CD8-positive, alpha-beta memory T cell (primary cell): ENCODE data around the gene ZNF619. TPM values are rescaled to one million over a fixed set of nuclear protein-coding genes. Genes with fewer than 3 reads are reported as not detected.

ENCODE experiments used
- CTCF ChIA-PET: fragments of 350-600 bp; sonication (Branson Sonifier 250); formaldehyde crosslinking; loops from one replicate; lab custom pipeline; 2021; ENCODE audit warnings: antibody characterized with exemption; lab: Charles Lee
- POLR2A ChIA-PET: fragments of 350-600 bp; sonication (Branson Sonifier 250); formaldehyde crosslinking; loops from one replicate; lab custom pipeline; 2021; ENCODE audit warnings: antibody characterized with exemption; lab: Charles Lee
- DNase-seq, 5 donors: peaks; one replicate each; pipeline versions ENCODE4 v3.0.0 to v3.0.0-alpha.2; 2020 to 2022; ENCODE audit warnings: mixed read lengths in 1 of 5
- H3K27ac ChIP-seq: one replicate; pipeline ENCODE4 v1.7.0; 2013; ENCODE audit warnings: low read depth, mild to moderate bottlenecking, low read length, moderate library complexity
- H3K27me3 ChIP-seq: 2 replicates; pipeline ENCODE4 v1.7.0; 2013; ENCODE audit warnings: low read length, mild to moderate bottlenecking; ENCODE audit not compliant: insufficient read depth, poor library complexity, severe bottlenecking
- H3K36me3 ChIP-seq: 2 replicates; pipeline ENCODE4 v1.7.0; 2013; ENCODE audit warnings: mild to moderate bottlenecking, low read length, moderate library complexity; ENCODE audit not compliant: insufficient read depth
- H3K4me1 ChIP-seq: 2 replicates; pipeline ENCODE4 v1.7.0; 2013; ENCODE audit warnings: mild to moderate bottlenecking, low read length, moderate library complexity; ENCODE audit not compliant: insufficient read depth
- H3K4me3 ChIP-seq: 2 replicates; pipeline ENCODE4 v1.7.0; 2013; ENCODE audit warnings: mild to moderate bottlenecking, low read length
- H3K9me3 ChIP-seq: 2 replicates; pipeline ENCODE4 v1.7.0; 2013; ENCODE audit warnings: mild to moderate bottlenecking, low read length
- H3K27ac Mint-ChIP-seq, 8 donors: one replicate each; pipeline ENCODE4 v1.8.0; 2020 to 2021; ENCODE audit warnings: mixed read lengths in 8 of 8, mild to moderate bottlenecking in 6 of 8, inconsistent platforms in 3 of 8, moderate library complexity in 3 of 8
- H3K27me3 Mint-ChIP-seq, 2 donors: one replicate each; pipeline ENCODE4 v1.8.0; 2020 to 2021; ENCODE audit warnings: mixed read lengths in 2 of 2, mild to moderate bottlenecking in 1 of 2, moderate library complexity in 1 of 2
- H3K36me3 Mint-ChIP-seq, 3 donors: one replicate each; pipeline ENCODE4 v1.8.0; 2020 to 2021; ENCODE audit warnings: mixed read lengths in 3 of 3, inconsistent platforms in 1 of 3, mild to moderate bottlenecking in 1 of 3
- H3K4me1 Mint-ChIP-seq, 3 donors: one replicate each; pipeline ENCODE4 v1.8.0; 2020 to 2021; ENCODE audit warnings: mixed read lengths in 3 of 3, inconsistent platforms in 1 of 3, mild to moderate bottlenecking in 1 of 3
- H3K4me3 Mint-ChIP-seq, 7 donors: one replicate each; pipeline ENCODE4 v1.8.0; 2020 to 2021; ENCODE audit warnings: mixed read lengths in 7 of 7, mild to moderate bottlenecking in 6 of 7, moderate library complexity in 4 of 7, inconsistent platforms in 2 of 7
- H3K9me3 Mint-ChIP-seq, 5 donors: one replicate each; pipeline ENCODE4 v1.8.0; 2020 to 2022; ENCODE audit warnings: mixed read lengths in 5 of 5, mild to moderate bottlenecking in 3 of 5, moderate library complexity in 2 of 5, inconsistent platforms in 1 of 5
- polyA plus RNA-seq: library from polyadenylated mRNA; unstranded; fragments of 300-500 nt; fragmentation: Illumina TruSeq; gene quantifications from one replicate; pipeline ENCODE4 v1.2.3, GENCODE V29; 2021
- total RNA-seq, 2 experiments: library from RNA; stranded (reverse); gene quantifications; one replicate each; pipeline ENCODE4 v1.2.3, GENCODE V29; 2021

Gene ZNF619
- total and polyA plus RNA-seq, 3 experiments from 2014 or later: 3.5 to 9.6 (median 7.7) TPM

DNA sequence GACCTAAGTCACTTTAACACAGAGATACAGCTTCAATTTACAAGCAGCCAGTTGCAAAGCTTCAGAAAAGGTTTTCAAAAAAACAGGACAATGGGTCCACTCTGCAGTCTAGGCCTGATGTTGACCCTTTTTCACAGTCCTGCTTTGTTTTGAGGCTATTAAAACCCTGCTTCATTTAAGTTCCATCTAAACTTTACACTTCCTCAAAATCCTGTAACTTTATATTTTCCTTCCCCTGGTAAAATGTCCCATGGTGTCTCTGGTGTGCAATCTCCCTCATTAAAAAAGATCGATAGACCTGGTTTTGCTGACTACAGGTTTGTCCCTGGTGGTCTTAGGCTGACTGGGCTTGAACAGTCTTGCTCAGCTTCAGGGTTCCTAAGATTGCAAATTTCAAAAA lies 24.9 kb upstream of the ZNF619 start:
- no peak for DNase-seq
- Histone ChIP-seq H3K27me3 (no peaks in the 10 kb centered on the region), H3K9me3 (no peaks in the 10 kb centered on the region), H3K36me3 (no peaks in the 10 kb centered on the region), H3K4me3 (peak overlapping the region; percentile 73), H3K27ac (peak overlapping the region; percentile 96), H3K4me1 (peaks cover 17% of the 10 kb centered on the region)
- H3K27ac Mint-ChIP-seq: peak overlapping the region; percentile 50 to 100 (median 98)
- H3K36me3 Mint-ChIP-seq: peaks cover 3 to 34% (median 5%) of the 10 kb centered on the region in 3 donors
- H3K27me3 Mint-ChIP-seq: no peaks in the 10 kb centered on the region
- ChIA-PET POLR2A (interaction anchor here (1.0 to 2.6 kb wide), 5 partner anchors 12 to 747 kb away, joined by 3 to 15 read pairs (median 5); partner anchors contain the start of genes CTNNB1, ZNF620 and ZNF621), CTCF (interaction anchor here (0.7 to 1.9 kb wide), 3 partner anchors 53 to 143 kb away, joined by 3 to 6 read pairs (median 4); partner anchors contain the start of gene EIF1B)
- H3K4me3 Mint-ChIP-seq: peak overlapping the region; percentile 91 to 98 (median 96)
- no peaks in the 10 kb centered on the region for H3K9me3 Mint-ChIP-seq
- H3K4me1 Mint-ChIP-seq: peaks cover 24 to 37% (median 34%) of the 10 kb centered on the region in 3 donors

DNA sequence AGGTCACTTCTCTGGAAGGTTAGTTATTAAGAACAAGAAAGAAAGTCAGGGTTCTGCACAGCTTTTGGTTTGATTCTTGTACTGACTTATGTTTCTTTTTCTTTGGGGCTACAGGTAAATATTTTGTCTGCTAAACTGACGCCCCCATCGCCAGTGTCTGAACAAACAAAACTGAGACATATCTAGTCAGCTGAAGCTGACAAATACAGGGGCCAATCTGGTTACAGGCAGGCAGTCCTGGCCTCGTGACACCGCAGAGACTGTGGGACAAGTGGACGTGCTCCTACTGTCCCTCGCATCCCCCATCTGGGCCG lies 24.4 kb upstream of the ZNF619 start:
- no peaks in the 10 kb centered on the region for H3K9me3 Mint-ChIP-seq
- peaks cover 25 to 38% (median 36%) of the 10 kb centered on the region in 3 donors for H3K4me1 Mint-ChIP-seq
- H3K36me3 Mint-ChIP-seq: peaks cover 3 to 34% (median 5%) of the 10 kb centered on the region in 3 donors
- H3K27ac ChIP-seq: peak overlapping the region; percentile 96
- H3K27me3 ChIP-seq: no peaks in the 10 kb centered on the region
- peak overlapping the region; percentile 73 for H3K4me3 ChIP-seq
- ChIA-PET CTCF (interaction anchor here (0.7 to 1.9 kb wide), 3 partner anchors 53 to 143 kb away, joined by 3 to 6 read pairs (median 4); partner anchors contain the start of gene EIF1B), POLR2A (interaction anchor here (1.0 to 2.6 kb wide), 6 partner anchors 25 to 746 kb away, joined by 3 to 15 read pairs (median 4); partner anchors contain the start of genes CTNNB1, ZNF620 and ZNF621)
- H3K27me3 Mint-ChIP-seq: no peaks in the 10 kb centered on the region
- peak overlapping the region; percentile 91 to 98 (median 96) for H3K4me3 Mint-ChIP-seq
- H3K27ac Mint-ChIP-seq: peak overlapping the region; percentile 91 to 100 (median 99)
- no peaks in the 10 kb centered on the region for H3K9me3 ChIP-seq
- peaks cover 17% of the 10 kb centered on the region for H3K4me1 ChIP-seq
- no peaks in the 10 kb centered on the region for H3K36me3 ChIP-seq
- no peak for DNase-seq

DNA sequence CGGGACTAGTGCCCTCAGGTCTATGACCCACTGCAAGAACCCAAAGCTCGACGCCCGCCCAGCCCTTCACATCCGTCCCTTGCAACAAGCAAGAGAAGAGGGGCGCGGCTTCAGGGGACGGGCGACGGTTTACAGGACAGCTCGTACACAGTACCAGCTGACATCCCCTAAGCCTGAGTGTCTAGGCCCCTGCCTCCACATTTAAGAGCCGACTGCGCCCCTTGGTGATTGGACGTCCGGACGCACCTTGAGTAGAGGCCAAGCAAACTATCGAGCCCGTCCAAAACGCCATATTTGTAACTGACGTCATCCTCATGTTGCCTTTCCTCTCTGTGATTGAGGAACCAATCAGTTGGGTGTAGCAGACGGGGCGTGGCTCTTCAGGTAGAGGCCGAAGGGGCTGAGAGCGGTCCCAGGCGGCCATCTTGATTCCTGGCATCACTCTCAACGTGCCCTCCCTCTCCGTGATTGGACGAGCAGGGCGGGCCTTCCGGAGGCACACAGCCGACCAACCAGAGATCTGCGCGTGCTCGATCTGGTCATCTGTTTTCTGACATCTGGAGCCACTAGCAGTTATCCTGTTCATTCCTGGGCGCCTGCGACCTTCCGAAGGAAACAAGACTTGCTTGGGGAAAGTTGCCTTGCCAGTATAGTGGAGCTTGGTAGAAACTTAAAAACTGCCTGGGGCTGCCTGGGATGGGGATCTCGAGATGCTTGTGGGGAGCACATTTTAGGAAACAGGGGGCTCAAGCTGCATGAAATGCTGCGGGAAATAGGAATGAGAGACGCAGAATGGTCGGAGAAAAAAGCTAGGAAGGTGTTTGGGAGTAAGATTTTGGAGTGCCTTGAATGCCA lies 23.8 kb upstream of the ZNF619 start:
- H3K27ac ChIP-seq: peak overlapping the region; percentile 96
- no peaks in the 10 kb centered on the region for H3K27me3 Mint-ChIP-seq
- no peaks in the 10 kb centered on the region for H3K9me3 ChIP-seq
- DNase-seq: peak; percentile 94 to 98 (median 95)
- CTCF ChIA-PET: interaction anchor here (0.7 to 1.9 kb wide), 4 partner anchors 17 to 144 kb away, joined by 3 to 6 read pairs (median 4); partner anchors contain the start of gene EIF1B
- POLR2A ChIA-PET: interaction anchor here (0.8 to 2.6 kb wide), 7 partner anchors 12 to 746 kb away, joined by 3 to 15 read pairs (median 4); partner anchors contain the start of genes CTNNB1, EIF1B, ZNF620 and ZNF621
- H3K36me3 ChIP-seq: peaks cover 3% of the 10 kb centered on the region
- peaks cover 30 to 44% (median 41%) of the 10 kb centered on the region in 3 donors for H3K4me1 Mint-ChIP-seq
- peak overlapping the region; percentile 91 to 98 (median 96) for H3K4me3 Mint-ChIP-seq
- H3K27me3 ChIP-seq: no peaks in the 10 kb centered on the region
- H3K27ac Mint-ChIP-seq: peak overlapping the region; percentile 91 to 100 (median 99)
- peaks cover 22% of the 10 kb centered on the region for H3K4me1 ChIP-seq
- H3K9me3 Mint-ChIP-seq: no peaks in the 10 kb centered on the region
- peaks cover 0 to 36% (median 5%) of the 10 kb centered on the region in 3 donors for H3K36me3 Mint-ChIP-seq
- H3K4me3 ChIP-seq: peak overlapping the region; percentile 73

DNA sequence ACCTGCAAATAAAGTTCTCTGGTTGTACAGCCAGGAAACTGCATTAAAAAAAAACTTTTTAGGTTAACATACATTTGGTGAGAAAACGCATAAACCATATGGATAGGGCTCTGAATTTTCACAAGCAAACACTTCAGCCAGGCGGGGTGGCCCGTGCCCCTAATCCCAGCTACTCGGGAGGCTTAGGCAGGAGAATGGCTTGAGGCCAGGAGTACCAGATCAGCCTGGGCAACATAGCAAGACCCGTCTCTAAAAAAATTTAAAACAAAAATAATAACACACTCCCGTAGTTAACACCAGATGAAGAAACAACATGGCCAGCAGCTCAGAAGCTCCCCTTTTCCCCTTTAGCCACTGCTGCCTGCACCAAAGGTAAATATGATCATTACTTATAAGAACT lies 23.0 kb upstream of the ZNF619 start:
- H3K9me3 ChIP-seq: no peaks in the 10 kb centered on the region
- H3K36me3 Mint-ChIP-seq: peaks cover 5 to 43% (median 7%) of the 10 kb centered on the region in 3 donors
- peaks cover 10% of the 10 kb centered on the region for H3K36me3 ChIP-seq
- H3K27ac Mint-ChIP-seq: peak overlapping the region in 5 of 8 donors; percentile 5 to 100 (median 91)
- POLR2A ChIA-PET: interaction anchor here (0.8 to 2.6 kb wide), 5 partner anchors 11 to 1047 kb away, joined by 3 to 15 read pairs (median 4); partner anchors contain the start of genes EIF1B, RPSA, ZNF620 and ZNF621
- H3K4me3 Mint-ChIP-seq: peak overlapping the region in 5 of 7 donors; percentile 91 to 98 (median 94)
- peaks cover 39 to 52% (median 49%) of the 10 kb centered on the region in 3 donors for H3K4me1 Mint-ChIP-seq
- no peaks in the 10 kb centered on the region for H3K27me3 Mint-ChIP-seq
- H3K4me1 ChIP-seq: peaks cover 31% of the 10 kb centered on the region
- no peaks in the 10 kb centered on the region for H3K9me3 Mint-ChIP-seq
- no peaks in the 10 kb centered on the region for H3K27me3 ChIP-seq
- H3K4me3 ChIP-seq: peak overlapping the region; percentile 73
- H3K27ac ChIP-seq: peak overlapping the region; percentile 96
- DNase-seq: no peak
- CTCF ChIA-PET: interaction anchor here (0.9 kb wide), 1 partner anchor 16 kb away, joined by 3 read pairs; no protein-coding TSS in a partner anchor

DNA sequence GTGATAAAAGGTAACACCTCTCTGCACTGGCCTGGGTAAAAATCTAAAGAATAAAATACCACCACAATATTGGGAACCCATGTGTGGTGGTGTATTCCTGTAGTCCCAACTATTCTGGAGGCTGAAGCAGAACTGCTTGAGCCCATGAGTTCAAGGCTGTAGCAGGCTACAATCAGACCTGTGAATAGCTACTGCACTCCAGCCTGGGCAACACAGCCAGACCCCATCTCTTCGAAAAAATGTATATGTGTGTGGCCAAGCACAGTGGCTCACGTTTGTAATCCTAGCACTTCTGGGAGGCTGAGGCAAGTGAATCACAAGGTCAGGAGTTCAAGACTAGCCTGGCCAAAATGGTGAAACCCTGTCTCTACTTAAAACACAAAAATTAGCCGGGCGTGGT lies 21.6 kb upstream of the ZNF619 start:
- H3K4me1 ChIP-seq: peaks cover 40% of the 10 kb centered on the region
- DNase-seq: no peak
- CTCF ChIA-PET: interaction anchor here (0.8 kb wide), 1 partner anchor 15 kb away, joined by 3 read pairs; no protein-coding TSS in a partner anchor
- no peak overlapping the region for H3K4me3 ChIP-seq
- POLR2A ChIA-PET: no interaction called here
- Mint-ChIP-seq H3K4me3 (peak overlapping the region in 6 of 7 donors; percentile 32 to 96 (median 92)), H3K9me3 (no peaks in the 10 kb centered on the region), H3K4me1 (peaks cover 46 to 64% (median 53%) of the 10 kb centered on the region in 3 donors), H3K36me3 (peaks cover 5 to 45% (median 8%) of the 10 kb centered on the region in 3 donors), H3K27me3 (no peaks in the 10 kb centered on the region), H3K27ac (peak overlapping the region in 5 of 8 donors; percentile 23 to 99 (median 89))
- H3K27me3 ChIP-seq: no peaks in the 10 kb centered on the region
- no peaks in the 10 kb centered on the region for H3K9me3 ChIP-seq
- H3K27ac ChIP-seq: no peak overlapping the region
- H3K36me3 ChIP-seq: peaks cover 21% of the 10 kb centered on the region

DNA sequence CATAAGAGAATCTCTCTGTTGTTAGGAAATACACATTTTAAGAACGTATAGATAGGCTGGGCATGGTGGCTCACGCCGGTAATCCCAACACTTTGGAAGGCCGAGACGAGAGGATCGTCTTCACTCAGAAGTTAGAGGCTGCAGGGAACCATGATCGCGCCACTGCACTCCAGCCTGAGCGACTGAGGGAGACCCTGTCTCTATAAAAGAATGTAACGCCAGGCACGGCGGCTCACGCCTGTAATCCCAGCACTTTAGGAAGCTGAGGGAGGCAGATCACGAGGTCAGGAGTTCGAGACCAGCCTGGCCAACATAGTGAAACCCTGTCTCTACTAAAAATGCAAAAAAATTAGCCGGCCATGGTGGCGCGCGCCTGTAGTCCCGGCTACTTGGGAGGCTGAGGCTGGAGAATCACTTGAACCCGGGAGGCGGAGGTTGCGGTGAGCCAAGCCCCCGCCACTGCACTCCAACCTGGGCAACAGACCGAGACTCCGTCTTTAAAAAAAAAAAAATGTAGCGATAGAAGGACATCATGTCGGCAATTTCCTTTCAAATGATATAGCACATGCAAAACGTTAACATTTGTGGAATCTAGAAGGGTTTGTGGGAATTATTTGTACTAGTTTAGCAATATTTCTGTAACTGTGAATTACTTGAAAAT lies 20.5 kb upstream of the ZNF619 start:
- Mint-ChIP-seq H3K4me1 (peaks cover 47 to 68% (median 53%) of the 10 kb centered on the region in 3 donors), H3K36me3 (peaks cover 7 to 45% (median 9%) of the 10 kb centered on the region in 3 donors), H3K9me3 (no peaks in the 10 kb centered on the region), H3K27ac (peak overlapping the region; percentile 86 to 99 (median 95)), H3K4me3 (peak overlapping the region; percentile 86 to 96 (median 91)), H3K27me3 (no peaks in the 10 kb centered on the region)
- H3K4me3 ChIP-seq: peak overlapping the region; percentile 86
- peaks cover 42% of the 10 kb centered on the region for H3K4me1 ChIP-seq
- no peaks in the 10 kb centered on the region for H3K9me3 ChIP-seq
- no peak for DNase-seq
- no peaks in the 10 kb centered on the region for H3K27me3 ChIP-seq
- POLR2A ChIA-PET: interaction anchor here (0.7 to 2.0 kb wide), 7 partner anchors 8 to 1556 kb away, joined by 3 to 14 read pairs (median 3); partner anchors contain the start of genes CTNNB1, RPSA, ZNF619 and ZNF621
- CTCF ChIA-PET: interaction anchor here (1.4 to 1.5 kb wide), 2 partner anchors 68 to 148 kb away, joined by 4 to 5 read pairs; partner anchors contain the start of gene ZNF621
- peak overlapping the region; percentile 94 for H3K27ac ChIP-seq
- H3K36me3 ChIP-seq: peaks cover 32% of the 10 kb centered on the region
